ENCODE measurements around the gene AFTPH.
A peak's percentile ranks its signal among the peaks of the same experiment; 100 is the strongest.

AFTPH gene

GRCh38 chr2:64637931-64638330 lies 113.8 kb downstream of the AFTPH start:
- peaks cover 15% of the 10 kb centered on the region for H3K36me3 Mint-ChIP-seq
- H3K4me1 Mint-ChIP-seq: peaks cover 59% of the 10 kb centered on the region
- DNase-seq (ENCODE audit: low spot score in 2 of 2) (no peak), ATAC-seq (ENCODE audit: low read depth) (no peak)
- H3K27ac Mint-ChIP-seq: peak overlapping the region; percentile 100
- H3K9me3 Mint-ChIP-seq: no peaks in the 10 kb centered on the region
- H3K27me3 Mint-ChIP-seq: no peaks in the 10 kb centered on the region
- peak overlapping the region; percentile 80 for H3K4me3 Mint-ChIP-seq

DNA sequence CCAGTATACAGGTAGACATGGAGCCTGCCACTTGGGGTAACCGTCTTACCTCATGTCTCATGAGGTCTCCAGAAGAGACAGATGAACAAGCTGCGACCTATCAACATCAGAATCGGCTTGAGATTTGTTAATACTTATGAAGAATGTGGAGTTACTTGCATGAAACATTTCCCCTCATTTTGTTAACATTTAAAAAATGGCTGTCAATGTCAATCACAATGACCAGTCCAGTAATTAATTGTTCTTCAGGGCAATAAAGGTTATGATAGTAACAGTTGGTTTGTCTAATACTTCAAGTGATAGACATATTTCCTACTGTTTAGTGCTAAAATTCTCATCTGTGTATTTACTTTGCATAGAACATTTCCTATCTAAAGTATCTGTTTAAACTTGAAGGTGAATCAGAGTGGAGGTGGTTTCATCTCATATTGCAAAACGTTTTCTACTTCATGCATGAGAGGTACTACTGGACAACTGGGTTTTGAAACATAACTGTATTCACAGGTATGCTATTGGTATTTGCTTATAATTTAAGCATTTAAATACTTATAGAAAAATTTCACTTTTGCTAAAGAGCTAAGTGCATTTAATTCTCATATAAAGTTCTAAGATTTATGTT lies 114.5 kb downstream of the AFTPH start:
- Mint-ChIP-seq H3K4me3 (peak overlapping the region; percentile 80), H3K36me3 (peaks cover 13% of the 10 kb centered on the region), H3K4me1 (peaks cover 61% of the 10 kb centered on the region), H3K27ac (peak overlapping the region; percentile 100), H3K27me3 (no peaks in the 10 kb centered on the region), H3K9me3 (no peaks in the 10 kb centered on the region)
- DNase-seq (ENCODE audit: low spot score in 2 of 2): no peak
- ATAC-seq (ENCODE audit: low read depth): no peak

DNA sequence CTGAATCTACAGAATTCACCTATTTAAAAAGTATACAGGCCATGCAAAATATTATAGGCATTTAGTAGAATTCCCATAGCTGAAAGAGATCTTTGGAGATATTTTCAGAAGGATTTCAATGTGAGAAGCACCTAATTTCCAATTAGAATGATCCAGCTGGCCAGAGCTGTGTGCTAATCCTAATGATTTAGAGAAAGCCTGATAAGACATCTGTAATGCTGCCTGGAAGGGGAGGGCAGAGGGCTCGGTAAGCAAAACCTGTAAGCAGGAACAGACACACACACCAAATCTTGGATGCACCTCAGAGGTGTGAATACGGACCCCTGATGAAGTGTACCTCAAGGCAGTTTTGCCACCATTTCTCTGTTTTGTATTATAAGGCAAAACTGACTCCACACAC lies 115.6 kb downstream of the AFTPH start:
- Mint-ChIP-seq H3K4me1 (peaks cover 66% of the 10 kb centered on the region), H3K27ac (peak overlapping the region; percentile 89)

GRCh38 chr2:64640153-64641044 lies 116.3 kb downstream of the AFTPH start:
- Mint-ChIP-seq H3K27me3 (no peaks in the 10 kb centered on the region), H3K4me1 (peaks cover 66% of the 10 kb centered on the region), H3K27ac (peak overlapping the region; percentile 89), H3K4me3 (no peak overlapping the region), H3K9me3 (no peaks in the 10 kb centered on the region), H3K36me3 (peaks cover 8% of the 10 kb centered on the region)
- ATAC-seq (ENCODE audit: low read depth) (no peak), DNase-seq (ENCODE audit: low spot score in 2 of 2) (no peak)

More for the DNA sequence above, 115.6 kb downstream of the AFTPH start:
- no peaks in the 10 kb centered on the region for H3K27me3 Mint-ChIP-seq
- H3K4me3 Mint-ChIP-seq: no peak overlapping the region
- no peaks in the 10 kb centered on the region for H3K9me3 Mint-ChIP-seq
- H3K36me3 Mint-ChIP-seq: peaks cover 8% of the 10 kb centered on the region
- ATAC-seq (ENCODE audit: low read depth) (no peak), DNase-seq (ENCODE audit: low spot score in 2 of 2) (no peak)

- peak overlapping the region; percentile 51 for H3K4me3 Mint-ChIP-seq
- H3K27ac Mint-ChIP-seq: peak overlapping the region; percentile 89
- no peaks in the 10 kb centered on the region for H3K27me3 Mint-ChIP-seq
- H3K9me3 Mint-ChIP-seq: no peaks in the 10 kb centered on the region
- peaks cover 2% of the 10 kb centered on the region for H3K36me3 Mint-ChIP-seq
- DNase-seq (ENCODE audit: low spot score in 2 of 2) (no peak), ATAC-seq (ENCODE audit: low read depth) (no peak)
- peaks cover 57% of the 10 kb centered on the region for H3K4me1 Mint-ChIP-seq
Measured at GRCh38 chr2:64641599-64641998, 117.5 kb downstream of the AFTPH start.
